H1 (cell line): ENCODE data around the gene PDE4B. TPM values are rescaled to one million over a fixed set of nuclear protein-coding genes. Genes with fewer than 3 reads are reported as not detected.

Experiments used
- BACH1 ChIP-seq: IDR thresholded peaks from 2 replicates; pipeline ENCODE4 v1.6.1; 2012; ENCODE audit warnings: low read length, improper control_type of control experiment
- CEBPB ChIP-seq: IDR thresholded peaks from 2 replicates; pipeline ENCODE4 v1.6.1; 2012; ENCODE audit warnings: low read depth, low read length
- JUND ChIP-seq: IDR thresholded peaks from 2 replicates; pipeline ENCODE4 v1.6.1; 2011; ENCODE audit warnings: mild to moderate bottlenecking, improper control_type of control experiment, low read length
- KDM4A ChIP-seq: IDR thresholded peaks from one replicate; pipeline ENCODE4 v1.7.1; 2012; ENCODE audit warnings: low read depth, mild to moderate bottlenecking, moderate library complexity, low read length, inconsistent platforms; ENCODE audit not compliant: severe bottlenecking
- PHF8 ChIP-seq: fragments of 200-600 bp; sonication (generic); conservative IDR thresholded peaks from 2 replicates; pipeline ENCODE4 v1.7.1; 2012; ENCODE audit warnings: low read depth, mild to moderate bottlenecking, inconsistent platforms, low read length, moderate library complexity
- POLR2A ChIP-seq, 2 experiments: IDR thresholded peaks; 1 replicate in 1 of 2; 2 replicates in 1 of 2; pipeline ENCODE4 v1.6.1; 2011; ENCODE audit warnings: low read depth in 2 of 2, low read length in 2 of 2, mild to moderate bottlenecking in 2 of 2; ENCODE audit errors: control extremely low read depth in 1 of 2
- RBBP5 ChIP-seq: IDR thresholded peaks from 2 replicates; pipeline ENCODE4 v1.7.1; 2012; ENCODE audit warnings: low read depth, mild to moderate bottlenecking, inconsistent platforms, low read length, moderate library complexity, borderline replicate concordance
- RXRA ChIP-seq: IDR thresholded peaks from 2 replicates; pipeline ENCODE4 v1.6.1; 2011; ENCODE audit warnings: low read depth, mild to moderate bottlenecking, low read length, moderate library complexity; ENCODE audit not compliant: insufficient read depth
- TAF7 ChIP-seq: optimal IDR thresholded peaks from 2 replicates; pipeline ENCODE3; 2011; ENCODE audit warnings: low read depth, mild to moderate bottlenecking, inconsistent platforms, low read length, moderate library complexity, borderline replicate concordance
- TBP ChIP-seq: IDR thresholded peaks from 2 replicates; pipeline ENCODE4 v1.6.1; 2011; ENCODE audit warnings: low read depth, low read length, improper control_type of control experiment
- polyA plus RNA-seq, 7 experiments: library from polyadenylated mRNA; depleted of rRNA in 3 of 7; stranded (reverse) in 5 of 7; unstranded in 2 of 7; fragments of >200 nt in 5 of 7; fragments of 200-250 nt in 2 of 7; gene quantifications; 1 replicate in 5 of 7; 2 replicates in 1 of 7; 4 replicates in 1 of 7; pipeline versions ENCODE4 v1.2.1 to v1.2.3, GENCODE V29; 2011 to 2013; ENCODE audit warnings: missing spikeins in 2 of 7, mixed read lengths in 2 of 7
- total RNA-seq: library from RNA; stranded (reverse); fragmentation: NEBNext Ultra II Directional; extraction: Animal tissue kit (Norgen Biotek cat#: 25700); gene quantifications from 2 replicates; pipeline ENCODE4 v1.2.1, GENCODE V29; 2021
- TF ChIP-seq, protein P1 (sequence below): fragments of 300-600 bp; sonication (generic); IDR thresholded peaks from 2 replicates; pipeline ENCODE4 v1.7.1; 2012; ENCODE audit warnings: low read length, moderate library complexity, mild to moderate bottlenecking, inconsistent platforms; ENCODE audit not compliant: insufficient replicate concordance

The PDE4B gene
- total and polyA plus RNA-seq, 2 of the 8 experiments (the other 6 are each of a cell fraction or from before 2014, with no cell fraction given) = 5.0 to 15.1 TPM

DNA sequence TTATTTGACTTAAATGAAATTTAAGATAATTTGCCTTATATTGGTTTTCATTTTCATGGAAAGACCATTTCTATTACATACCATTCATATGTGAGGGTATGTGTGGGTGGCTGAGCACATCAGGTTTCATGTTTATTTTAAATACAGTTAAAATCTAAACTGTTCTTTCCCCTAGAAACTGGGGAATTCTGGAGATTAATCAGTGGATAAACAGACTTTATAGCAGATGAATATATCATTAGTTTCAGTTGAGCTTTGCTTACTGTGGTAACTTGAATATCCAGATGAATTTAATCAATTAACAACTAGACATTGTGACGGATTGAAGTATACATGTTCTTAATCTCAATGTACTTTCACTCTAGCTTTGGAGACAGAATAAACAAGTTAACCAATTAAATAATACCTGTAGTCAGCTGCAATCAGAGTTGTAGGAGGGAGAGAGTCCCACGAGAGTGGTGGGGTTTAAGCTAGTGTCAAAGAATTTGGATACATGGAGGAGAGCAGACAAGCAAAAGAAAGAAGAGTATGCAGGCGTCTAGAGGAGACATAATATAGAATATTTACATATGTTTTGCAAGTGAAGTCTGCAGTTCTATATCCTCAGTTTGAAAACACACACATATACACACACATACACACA is 97.6 kb downstream of the PDE4B start (continued):
- TF ChIP-seq KDM4A (no peak), JUND (no peak), RXRA (no peak), CEBPB (no peak), POLR2A (IDR thresholded peaks at IDR 0.05; ENCODE audit: control extremely low read depth in 1 of 2, low read depth in 2 of 2, low read length in 2 of 2) (no peak), TAF7 (no peak), PHF8 (no peak), BACH1 (no peak), TBP (no peak), RBBP5 (no peak)
- TF ChIP-seq, protein P1, sequence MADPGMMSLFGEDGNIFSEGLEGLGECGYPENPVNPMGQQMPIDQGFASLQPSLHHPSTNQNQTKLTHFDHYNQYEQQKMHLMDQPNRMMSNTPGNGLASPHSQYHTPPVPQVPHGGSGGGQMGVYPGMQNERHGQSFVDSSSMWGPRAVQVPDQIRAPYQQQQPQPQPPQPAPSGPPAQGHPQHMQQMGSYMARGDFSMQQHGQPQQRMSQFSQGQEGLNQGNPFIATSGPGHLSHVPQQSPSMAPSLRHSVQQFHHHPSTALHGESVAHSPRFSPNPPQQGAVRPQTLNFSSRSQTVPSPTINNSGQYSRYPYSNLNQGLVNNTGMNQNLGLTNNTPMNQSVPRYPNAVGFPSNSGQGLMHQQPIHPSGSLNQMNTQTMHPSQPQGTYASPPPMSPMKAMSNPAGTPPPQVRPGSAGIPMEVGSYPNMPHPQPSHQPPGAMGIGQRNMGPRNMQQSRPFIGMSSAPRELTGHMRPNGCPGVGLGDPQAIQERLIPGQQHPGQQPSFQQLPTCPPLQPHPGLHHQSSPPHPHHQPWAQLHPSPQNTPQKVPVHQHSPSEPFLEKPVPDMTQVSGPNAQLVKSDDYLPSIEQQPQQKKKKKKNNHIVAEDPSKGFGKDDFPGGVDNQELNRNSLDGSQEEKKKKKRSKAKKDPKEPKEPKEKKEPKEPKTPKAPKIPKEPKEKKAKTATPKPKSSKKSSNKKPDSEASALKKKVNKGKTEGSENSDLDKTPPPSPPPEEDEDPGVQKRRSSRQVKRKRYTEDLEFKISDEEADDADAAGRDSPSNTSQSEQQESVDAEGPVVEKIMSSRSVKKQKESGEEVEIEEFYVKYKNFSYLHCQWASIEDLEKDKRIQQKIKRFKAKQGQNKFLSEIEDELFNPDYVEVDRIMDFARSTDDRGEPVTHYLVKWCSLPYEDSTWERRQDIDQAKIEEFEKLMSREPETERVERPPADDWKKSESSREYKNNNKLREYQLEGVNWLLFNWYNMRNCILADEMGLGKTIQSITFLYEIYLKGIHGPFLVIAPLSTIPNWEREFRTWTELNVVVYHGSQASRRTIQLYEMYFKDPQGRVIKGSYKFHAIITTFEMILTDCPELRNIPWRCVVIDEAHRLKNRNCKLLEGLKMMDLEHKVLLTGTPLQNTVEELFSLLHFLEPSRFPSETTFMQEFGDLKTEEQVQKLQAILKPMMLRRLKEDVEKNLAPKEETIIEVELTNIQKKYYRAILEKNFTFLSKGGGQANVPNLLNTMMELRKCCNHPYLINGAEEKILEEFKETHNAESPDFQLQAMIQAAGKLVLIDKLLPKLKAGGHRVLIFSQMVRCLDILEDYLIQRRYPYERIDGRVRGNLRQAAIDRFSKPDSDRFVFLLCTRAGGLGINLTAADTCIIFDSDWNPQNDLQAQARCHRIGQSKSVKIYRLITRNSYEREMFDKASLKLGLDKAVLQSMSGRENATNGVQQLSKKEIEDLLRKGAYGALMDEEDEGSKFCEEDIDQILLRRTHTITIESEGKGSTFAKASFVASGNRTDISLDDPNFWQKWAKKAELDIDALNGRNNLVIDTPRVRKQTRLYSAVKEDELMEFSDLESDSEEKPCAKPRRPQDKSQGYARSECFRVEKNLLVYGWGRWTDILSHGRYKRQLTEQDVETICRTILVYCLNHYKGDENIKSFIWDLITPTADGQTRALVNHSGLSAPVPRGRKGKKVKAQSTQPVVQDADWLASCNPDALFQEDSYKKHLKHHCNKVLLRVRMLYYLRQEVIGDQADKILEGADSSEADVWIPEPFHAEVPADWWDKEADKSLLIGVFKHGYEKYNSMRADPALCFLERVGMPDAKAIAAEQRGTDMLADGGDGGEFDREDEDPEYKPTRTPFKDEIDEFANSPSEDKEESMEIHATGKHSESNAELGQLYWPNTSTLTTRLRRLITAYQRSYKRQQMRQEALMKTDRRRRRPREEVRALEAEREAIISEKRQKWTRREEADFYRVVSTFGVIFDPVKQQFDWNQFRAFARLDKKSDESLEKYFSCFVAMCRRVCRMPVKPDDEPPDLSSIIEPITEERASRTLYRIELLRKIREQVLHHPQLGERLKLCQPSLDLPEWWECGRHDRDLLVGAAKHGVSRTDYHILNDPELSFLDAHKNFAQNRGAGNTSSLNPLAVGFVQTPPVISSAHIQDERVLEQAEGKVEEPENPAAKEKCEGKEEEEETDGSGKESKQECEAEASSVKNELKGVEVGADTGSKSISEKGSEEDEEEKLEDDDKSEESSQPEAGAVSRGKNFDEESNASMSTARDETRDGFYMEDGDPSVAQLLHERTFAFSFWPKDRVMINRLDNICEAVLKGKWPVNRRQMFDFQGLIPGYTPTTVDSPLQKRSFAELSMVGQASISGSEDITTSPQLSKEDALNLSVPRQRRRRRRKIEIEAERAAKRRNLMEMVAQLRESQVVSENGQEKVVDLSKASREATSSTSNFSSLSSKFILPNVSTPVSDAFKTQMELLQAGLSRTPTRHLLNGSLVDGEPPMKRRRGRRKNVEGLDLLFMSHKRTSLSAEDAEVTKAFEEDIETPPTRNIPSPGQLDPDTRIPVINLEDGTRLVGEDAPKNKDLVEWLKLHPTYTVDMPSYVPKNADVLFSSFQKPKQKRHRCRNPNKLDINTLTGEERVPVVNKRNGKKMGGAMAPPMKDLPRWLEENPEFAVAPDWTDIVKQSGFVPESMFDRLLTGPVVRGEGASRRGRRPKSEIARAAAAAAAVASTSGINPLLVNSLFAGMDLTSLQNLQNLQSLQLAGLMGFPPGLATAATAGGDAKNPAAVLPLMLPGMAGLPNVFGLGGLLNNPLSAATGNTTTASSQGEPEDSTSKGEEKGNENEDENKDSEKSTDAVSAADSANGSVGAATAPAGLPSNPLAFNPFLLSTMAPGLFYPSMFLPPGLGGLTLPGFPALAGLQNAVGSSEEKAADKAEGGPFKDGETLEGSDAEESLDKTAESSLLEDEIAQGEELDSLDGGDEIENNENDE = no peak
